NCI-H146 (cell line): ENCODE results near the gene IFI44L.
A peak's percentile ranks its signal among the peaks of the same experiment; 100 is the strongest.

ENCODE experiments used
- DNase-seq: peaks from one replicate; lab custom pipeline; 2025; lab: John Stamatoyannopoulos, UW

The IFI44L gene

DNA sequence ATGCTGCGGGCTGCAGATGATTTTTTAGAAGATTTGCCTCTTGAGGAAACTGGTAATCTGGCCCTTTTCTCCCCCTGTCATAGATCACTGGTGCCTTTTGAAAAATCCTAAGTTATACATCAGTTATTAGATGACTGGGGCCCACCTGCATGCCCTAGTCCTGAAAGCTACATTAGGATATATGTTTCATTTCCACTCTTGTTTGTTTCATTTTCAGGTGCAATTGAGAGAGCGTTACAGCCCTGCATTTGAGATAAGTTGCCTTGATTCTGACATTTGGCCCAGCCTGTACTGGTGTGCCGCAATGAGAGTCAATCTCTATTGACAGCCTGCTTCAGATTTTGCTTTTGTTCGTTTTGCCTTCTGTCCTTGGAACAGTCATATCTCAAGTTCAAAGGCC, 21.3 kb downstream of the IFI44L start:
- DNase-seq = no peak

DNA sequence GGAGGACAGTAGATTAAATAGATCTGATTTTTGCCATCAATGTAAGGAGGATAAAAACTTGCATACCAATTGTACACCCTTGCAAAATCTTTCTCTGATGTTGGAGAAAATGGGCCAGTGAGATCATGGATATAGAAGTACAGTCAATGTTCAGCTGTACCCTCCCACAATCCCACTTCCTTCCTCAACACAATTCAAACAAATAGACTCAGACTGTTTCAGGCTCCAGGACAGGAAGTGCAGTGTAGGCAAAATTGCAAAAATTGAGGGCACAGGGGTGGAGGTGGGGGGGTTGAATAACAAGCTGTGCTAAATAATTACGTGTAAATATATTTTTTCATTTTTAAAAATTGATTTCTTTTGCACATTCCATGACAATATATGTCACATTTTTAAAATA, 25.5 kb downstream of the IFI44L start:
- DNase-seq = no peak

DNA sequence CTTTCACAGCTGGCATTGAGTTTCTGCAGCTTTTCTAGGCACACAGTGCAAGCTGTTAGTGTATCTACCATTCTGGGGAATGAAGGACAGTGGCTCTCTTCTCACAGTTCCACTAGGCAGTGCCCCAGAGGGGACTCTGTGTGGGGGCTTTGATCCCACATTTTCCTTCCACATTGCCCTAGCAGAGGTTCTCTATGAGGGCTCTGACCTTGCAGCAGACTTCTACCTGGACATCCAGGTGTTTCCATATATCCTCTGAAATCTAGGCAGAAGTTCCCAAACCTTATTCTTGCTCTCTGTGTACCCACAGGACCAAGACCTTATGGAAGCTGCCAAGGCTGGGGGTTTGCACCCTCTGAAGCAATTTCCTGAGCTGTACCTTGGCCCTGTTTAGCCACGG, 27.0 kb downstream of the IFI44L start:
- DNase-seq = no peak

DNA sequence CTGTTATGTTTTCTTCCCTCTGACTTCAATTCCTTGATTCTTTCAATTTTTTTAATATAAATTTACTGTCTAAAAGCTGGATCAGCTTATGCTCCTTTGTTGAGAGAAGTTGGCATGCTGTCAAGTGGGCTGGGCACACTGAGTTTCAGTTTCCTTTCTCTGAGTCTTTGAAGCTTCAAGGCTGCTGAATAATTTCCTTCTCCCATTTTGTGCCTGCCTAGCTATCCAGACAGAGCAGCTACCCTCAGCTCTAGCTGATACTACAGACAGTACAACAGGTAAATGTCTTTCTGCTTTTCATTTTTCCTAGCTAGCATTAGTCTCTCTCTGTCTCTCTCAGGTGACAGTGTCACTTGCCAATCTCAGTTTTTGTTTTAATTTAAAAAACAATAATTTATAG, 29.4 kb downstream of the IFI44L start, which contains the start of gene IFI44:
Gene IFI44 (plus strand): TSS at position 204 of the 400 bp plus-strand sequence. CDS start 365 bp downstream, outside the sequence.
- no peak for DNase-seq

DNA sequence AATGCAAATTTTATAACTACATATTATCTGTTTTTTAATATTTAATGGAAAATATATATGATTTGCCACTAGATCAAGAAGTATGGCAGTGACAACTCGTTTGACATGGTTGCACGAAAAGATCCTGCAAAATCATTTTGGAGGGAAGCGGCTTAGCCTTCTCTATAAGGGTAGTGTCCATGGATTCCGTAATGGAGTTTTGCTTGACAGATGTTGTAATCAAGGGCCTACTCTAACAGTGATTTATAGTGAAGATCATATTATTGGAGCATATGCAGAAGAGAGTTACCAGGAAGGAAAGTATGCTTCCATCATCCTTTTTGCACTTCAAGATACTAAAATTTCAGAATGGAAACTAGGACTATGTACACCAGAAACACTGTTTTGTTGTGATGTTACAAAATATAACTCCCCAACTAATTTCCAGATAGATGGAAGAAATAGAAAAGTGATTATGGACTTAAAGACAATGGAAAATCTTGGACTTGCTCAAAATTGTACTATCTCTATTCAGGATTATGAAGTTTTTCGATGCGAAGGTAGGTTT, 29.9 kb downstream of the IFI44L start:
- DNase-seq = no peak

DNA sequence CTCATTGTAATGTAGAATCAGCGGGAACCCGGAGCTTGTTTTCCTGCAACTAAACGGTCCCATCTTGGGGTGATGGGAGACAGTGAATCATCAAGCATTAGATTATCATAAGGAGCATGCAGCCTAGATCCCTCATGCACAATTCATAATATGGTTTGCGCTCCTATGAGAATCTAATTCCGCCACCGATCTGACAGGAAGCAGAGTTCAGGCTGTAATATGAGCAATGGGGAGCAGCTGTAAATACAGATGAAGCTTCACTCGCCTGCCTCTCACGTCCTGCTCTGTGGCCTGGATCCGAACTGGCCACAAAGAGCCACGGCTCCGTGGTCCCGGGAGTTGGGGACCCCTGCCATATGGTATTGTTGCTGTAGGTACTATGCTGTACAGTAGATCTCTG, 31.0 kb downstream of the IFI44L start:
- DNase-seq = no peak

DNA sequence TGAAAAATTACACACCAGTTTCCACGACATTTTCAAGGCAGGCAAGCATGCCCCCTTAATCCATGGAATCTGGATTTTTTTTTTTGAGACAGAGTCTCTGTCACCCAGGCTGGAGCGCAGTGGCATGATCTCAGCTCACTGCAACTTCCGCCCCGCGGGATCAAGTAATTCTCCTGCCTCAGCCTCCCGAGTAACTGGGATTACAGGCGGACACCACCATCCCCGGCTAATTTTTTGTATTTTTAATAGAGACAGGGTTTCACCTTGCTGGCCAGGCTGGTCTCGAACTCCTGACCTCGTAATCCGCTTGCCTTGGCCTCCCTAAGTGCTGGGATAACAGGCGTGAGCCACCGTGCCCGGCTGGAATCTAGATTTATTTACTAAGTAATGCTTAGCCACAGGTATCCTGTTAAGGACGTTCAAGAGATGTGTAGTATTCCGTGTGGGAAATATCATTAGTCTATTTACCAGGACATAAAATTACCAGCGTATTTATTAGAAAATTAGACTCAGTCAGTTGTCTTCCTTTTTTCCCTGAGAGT, 31.8 kb downstream of the IFI44L start:
- DNase-seq = no peak

DNA sequence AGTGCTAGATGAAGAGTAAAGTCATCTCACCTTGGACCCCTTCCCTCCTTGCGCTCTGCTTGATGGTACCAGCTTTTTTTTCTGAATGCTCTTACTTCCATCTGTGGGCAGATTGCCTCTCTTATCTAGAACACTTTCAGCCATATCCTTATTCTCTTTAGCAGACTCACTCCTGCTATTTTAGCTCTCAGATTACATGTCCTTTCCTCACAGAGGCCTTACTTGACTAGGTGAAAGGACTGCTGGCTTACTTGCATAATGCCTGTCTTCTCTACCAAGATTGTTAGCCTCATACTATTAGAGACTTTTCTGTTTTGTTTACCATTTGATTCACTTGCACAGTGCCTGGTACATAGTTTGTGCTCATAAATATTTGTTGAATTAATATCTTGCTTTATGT, 38.7 kb downstream of the IFI44L start:
- DNase-seq = no peak

DNA sequence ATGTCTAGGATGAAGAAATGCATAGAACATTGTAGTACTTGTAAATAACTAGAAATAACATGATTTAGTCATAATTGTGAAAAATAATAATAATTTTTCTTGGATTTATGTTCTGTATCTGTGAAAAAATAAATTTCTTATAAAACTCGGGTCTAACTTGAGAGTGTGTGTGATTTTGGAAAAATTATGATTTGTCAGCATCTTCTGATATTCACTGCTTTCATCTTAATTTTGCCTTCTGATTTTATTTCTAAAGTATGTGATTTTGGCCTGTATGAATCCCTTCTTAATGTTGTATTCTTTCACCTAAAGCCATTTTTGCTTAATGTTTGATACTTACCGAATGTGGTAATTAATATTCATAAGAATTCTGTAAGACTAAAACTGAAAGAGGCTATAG, 43.7 kb downstream of the IFI44L start:
- DNase-seq = no peak

DNA sequence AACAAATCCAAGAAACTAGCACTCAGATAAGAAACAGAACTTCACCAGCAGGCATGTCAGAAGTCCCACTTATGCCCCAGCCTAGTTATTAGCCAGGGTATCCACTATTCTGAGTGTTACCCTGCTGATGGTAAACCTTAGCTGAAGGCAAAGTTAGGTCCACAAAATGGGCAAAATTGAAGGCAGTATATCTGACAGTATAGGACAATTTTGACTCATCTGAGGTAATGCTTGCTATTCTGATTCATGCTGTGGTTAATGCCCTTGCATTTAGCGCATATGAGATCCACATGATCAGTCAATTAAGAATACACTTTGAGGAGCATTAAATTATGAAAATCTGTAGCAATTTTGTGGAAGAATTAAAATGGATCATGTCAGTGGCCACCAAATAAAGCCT, 44.5 kb downstream of the IFI44L start:
- no peak for DNase-seq

DNA sequence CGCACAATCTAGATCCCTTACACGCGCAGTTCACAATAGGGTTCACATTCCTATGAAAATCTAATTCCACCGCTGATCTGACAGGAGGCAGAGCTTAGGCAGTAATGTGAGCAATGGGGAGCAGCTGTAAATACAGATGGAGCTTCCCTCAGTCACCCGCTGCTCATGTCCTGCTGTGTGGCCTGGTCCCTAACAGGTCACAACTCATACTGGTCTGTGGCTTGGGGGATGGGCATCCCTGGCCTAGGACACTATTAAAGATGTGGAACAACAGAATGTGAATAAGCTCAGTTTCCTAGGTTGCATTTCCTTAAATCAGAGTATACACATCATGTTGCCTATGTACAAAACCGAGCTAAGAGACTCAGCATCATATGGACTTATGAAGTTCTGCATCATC, 45.6 kb downstream of the IFI44L start:
- no peak for DNase-seq

DNA sequence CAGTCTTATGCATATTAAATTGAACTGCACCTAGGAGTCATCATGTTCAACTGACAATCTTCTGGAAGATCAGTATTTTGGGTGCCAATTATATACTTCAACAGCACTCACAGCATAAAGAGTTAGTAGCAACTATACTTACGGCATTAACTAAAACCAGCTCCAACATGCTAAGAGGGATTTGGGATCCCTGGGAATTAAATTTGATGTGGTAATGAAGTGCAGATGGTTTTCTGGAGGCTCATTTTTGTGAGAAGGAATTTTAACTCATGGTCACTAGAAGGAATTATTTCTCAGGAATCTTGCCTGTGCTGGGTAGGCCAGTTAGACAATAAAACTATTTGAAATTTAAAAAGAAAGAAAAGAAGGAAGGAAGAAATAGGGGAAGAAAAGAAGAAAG, 47.7 kb downstream of the IFI44L start:
- no peak for DNase-seq

DNA sequence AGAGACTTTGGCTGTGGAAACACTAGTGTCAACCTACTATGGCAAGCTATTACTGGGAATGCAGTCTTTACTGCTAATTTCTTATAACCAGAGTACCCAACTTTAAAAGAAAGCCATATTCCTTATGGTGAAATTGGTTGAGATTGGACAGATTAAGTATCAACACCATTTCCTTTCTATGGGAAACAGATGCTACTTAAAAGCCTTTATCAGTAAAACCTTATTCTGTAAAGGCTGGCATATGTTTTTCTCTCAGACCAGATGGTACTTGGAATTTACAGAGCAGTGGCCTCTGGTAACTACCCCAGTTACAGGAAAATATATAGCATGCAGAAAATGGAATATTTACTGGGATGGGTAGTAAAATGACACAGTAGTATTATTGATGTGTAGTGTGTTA, 48.2 kb downstream of the IFI44L start:
- DNase-seq = no peak

DNA sequence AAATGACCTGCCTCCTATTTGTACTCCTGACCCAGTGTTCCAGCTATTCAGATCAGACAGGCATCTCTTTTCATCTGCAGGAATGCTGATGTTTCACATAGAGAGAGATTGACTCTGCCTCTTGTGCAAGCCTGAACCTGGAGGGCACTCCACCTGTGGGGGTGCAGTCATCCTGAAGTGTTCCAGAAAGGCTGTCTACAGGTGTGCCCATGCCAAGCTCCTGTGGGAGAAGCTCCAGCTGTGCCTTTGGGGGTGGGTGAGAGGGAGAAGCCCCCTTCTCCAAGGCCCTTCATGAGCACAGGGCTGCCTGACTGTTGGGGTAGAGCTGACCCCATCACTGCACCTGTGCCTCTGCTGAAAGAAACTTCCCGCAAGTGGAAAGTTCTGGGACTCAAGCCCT, 52.2 kb downstream of the IFI44L start:
- no peak for DNase-seq

DNA sequence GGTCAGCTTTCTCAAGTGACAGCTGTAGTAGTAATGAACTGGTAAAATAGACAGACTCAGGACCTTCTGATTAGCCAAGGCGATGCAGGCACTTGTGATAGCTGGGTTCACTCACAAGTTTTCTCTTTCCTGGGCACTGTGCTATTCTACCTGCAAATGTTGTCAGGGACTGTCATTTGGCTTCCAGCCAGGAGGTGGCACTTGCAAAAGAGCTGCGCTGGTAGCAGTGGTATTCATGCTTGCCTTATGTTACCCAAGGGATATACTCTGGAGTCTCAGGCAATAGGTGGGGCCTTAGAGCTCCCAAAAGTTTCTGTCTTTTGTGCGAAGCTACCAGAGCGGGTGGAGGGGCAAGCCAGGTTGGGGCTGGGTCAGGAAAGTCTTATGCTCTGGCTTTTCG, 52.9 kb downstream of the IFI44L start:
- DNase-seq = no peak

DNA sequence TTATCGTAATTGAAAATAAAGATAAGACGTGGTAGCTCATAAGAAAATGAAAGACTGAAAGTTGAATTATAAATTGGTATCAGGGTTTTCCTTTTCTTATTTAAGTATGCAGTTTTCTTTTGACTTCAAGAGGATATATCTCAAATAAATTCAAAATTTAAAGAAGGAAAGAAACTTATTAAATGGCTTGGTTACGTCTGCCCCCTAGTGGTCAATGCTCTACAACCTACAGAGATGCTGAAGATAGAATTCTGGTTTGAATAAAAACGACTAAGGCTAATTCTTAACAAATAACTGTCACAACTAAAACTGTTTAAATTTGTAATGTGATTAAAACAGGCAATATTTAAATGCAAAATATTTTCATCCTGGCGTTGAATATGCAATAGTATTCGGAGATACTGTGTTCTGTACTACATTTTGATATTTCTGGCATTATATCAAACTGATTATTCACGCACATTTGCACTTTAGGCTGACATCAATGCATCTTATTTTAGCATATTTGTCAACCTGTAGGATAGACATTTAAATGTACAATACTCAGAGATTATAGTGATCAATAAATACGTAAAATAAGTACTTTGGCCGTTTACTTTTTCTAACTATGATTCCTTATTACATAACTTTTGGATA, 56.2 kb downstream of the IFI44L start:
- DNase-seq = peak; percentile 32

DNA sequence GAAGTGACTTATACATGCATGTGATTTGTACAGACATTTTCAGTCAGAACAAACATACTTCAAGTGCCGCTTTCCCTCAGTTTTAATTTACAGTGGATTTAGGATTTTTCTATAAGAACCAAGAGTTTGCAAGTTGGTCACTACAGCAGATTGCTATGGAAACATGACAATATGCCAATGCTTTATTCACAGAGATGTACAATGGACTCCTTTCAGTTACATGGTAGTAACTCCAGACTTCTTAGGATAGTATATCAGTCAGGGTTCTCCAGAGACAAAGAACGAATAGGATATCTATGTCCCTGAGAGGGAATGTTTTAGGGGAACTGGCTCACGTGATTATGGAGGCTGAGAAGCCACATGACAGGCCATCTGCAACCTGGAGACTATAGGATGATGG, 56.7 kb downstream of the IFI44L start:
- DNase-seq = no peak

DNA sequence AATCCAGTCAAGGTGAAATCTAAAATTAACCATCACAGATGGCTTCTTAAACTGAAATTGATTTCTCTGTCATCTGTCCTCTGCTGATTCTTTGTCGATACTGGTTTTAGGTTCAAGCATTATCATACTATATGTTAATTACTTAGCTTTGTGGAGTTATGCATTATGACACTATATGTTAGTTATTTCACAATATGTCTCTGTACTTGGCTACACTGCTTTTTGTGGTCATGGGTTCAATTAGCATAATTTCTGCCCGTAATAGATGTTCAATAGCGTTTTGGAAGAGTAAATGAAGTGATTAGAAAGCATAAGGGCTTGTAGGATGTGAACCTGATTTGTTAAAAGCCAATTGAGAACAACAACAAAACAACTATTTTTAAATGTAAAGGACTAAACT, 57.5 kb downstream of the IFI44L start:
- no peak for DNase-seq

DNA sequence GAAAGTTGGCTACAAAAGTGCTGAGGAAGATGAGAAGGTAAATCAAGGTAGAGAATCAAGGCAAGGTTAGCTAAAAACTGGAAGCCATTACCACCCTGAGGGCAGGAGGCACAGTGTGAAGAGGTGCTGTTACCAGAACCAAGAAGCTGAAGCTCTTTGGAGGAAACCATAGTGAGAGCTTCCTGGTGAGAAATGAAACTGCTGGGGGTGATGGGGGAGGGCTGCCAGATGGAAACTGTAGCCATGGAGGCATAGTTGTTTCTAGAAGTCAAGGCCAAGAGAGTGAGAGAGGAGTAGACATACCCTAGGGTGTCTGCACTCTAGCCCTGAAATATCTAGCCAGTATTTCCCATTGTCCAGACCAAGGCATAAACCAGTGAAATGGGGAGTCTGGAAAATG, 58.1 kb downstream of the IFI44L start:
- no peak for DNase-seq

DNA sequence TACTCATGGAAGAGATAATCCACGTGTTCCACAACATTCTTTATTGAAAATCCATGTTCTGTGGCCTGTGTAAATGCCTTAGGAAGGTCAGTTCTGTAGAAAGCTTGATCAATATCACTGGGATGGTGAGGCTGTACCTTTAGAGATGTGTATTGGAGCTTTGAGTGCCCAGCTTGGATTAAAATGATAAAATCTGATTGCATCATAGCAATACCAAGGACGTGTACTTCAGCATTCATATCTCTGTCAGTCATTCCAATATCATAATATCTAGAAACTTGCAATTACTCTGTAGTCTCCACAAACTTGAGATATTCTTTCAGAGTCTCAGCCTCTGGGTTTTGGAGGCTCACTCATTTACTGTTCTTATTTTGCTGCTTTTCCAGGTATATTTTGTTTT, 61.0 kb downstream of the IFI44L start:
- DNase-seq = no peak

DNA sequence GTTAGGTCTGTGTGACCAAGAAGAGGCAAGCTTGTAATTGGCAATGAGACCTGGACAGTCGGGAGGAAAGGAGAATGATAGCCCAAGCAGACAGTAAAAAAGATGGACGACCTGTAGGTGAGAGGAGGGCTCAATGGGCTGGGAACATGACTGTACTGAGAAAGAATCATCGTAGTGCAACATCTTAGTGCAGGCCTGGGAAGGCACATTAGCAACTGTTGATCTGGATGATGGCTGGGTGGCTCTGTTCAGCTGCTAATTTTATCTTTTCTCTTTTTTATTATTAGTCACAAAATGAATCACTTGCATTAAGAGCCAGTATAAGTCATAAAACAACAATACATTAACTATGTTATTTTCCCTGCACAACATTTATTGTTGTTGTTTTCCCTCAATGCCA, 62.2 kb downstream of the IFI44L start:
- DNase-seq = no peak

DNA sequence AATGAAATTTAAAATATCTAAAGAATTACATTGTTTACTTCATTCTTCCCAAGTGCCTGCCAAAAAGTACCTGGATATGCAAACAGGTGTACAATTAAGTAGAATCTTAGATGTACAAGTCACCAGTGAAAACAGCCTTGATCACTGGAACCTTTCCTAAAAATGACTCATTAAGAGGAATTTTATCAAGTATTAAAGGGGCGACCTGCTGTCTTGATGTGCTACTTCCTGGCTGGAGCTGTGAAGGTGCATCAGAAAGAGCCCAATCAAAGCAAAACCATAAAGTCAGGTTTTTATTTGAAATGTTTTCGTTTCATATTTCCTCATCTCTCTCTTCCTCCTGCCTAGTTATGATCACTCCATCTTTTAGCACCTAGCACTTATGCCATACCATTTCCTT, 62.8 kb downstream of the IFI44L start:
- no peak for DNase-seq

DNA sequence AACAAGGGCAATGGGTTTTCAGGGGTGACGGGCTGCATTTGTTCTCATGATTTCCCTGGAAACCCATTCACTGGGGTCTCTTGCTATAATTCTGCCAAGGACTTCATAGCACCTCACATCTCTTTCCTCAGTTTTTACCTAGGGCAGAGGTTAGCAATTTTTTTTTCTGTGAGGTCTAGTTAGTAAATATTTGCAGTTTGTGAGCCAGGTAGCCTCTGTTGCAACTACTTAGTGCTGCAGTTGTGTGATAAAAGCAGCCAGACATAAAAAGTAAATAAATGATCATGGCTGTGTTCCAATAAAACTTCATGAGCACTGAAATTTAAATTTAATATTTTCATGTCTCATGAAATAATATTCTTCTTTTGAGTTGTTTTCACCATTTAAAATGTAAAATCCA, 67.1 kb downstream of the IFI44L start:
- DNase-seq = no peak

DNA sequence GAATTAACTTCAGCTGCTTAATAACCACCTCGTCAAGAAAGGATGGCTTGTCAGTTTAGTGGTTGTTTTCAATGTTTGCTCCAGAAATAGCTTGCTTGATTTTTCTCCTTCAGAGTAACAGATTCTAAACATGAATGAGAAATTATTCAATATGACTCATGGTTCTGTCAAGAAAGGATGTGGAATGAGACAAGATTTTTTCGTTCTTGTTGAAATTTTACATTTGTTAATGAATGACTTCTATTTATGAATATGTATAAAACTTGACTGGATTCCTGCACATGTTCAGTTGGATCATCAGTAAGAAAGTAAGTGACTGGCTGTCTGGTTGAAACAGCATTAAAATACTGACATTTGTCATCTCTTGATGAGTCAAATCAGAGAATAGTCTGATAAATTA, 67.7 kb downstream of the IFI44L start:
- DNase-seq = no peak
